ENCODE results near the gene MIGA1. TPM values are rescaled to one million over a fixed set of nuclear protein-coding genes. Genes with fewer than 3 reads are reported as not detected.
A peak's percentile ranks its signal among the peaks of the same experiment; 100 is the strongest.
"Not testable (repeated sequence)": the region's sequence is repeated elsewhere in the genome, so short reads cannot be mapped to it uniquely, and the experiment has no call there.

Gene MIGA1
- total and polyA plus RNA-seq, 8 donors = 1.5 to 11.0 (median 7.4) TPM

DNA sequence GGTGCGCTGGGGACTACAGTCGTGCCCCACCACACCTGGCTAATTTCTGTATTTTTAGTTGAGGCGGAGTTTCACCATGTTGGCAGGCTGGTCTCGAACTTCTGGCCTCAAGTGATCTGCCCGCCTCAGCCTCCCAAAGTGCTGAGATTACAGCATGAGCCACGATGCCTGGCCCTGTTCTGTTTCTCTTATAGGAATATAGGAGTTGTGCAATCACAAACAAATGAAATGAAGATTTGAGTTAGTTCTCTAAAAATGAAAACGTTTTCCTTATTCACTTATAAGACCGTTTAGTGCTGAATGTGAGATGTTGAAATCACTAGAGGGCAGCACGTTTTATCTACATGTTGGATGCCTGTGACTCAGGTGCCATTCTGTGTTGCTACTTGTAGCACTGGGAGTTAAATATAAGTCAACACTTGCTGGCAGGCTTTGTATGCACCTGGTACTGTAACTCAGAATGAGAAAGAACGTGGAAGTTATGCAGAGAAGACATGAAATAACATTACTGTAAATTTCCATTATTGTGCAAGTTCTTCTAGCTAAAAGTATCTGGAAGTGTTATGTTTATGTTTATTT is 45.8 kb downstream of the MIGA1 start:
- no peak overlapping the region for H3K27ac ChIP-seq
- H3K27me3 ChIP-seq = no peaks in the 10 kb centered on the region
- no peak overlapping the region for H3K4me3 ChIP-seq
- FAIRE-seq = peak; percentile 47
- intact Hi-C loops (cut with DNase I) = loop anchor here in 1 of 3 donors (10.0 kb wide), 1 partner anchor 290 kb away; no protein-coding TSS in a partner anchor
- DNase-seq = peak in 4 of 6 donors; percentile 25 to 61 (median 58)
- H3K4me1 ChIP-seq = peaks cover 0 to 12% (median 0%) of the 10 kb centered on the region in 3 donors
- no peaks in the 10 kb centered on the region for H3K9me3 ChIP-seq
- 39 to 46% methylated on average over 10 of the region's 10 CpGs for WGBS, 2 donors
- no peaks in the 10 kb centered on the region for H3K36me3 ChIP-seq
- ATAC-seq = peak; percentile 95 to 99 (median 97)
- TF ChIP-seq, protein P1, sequence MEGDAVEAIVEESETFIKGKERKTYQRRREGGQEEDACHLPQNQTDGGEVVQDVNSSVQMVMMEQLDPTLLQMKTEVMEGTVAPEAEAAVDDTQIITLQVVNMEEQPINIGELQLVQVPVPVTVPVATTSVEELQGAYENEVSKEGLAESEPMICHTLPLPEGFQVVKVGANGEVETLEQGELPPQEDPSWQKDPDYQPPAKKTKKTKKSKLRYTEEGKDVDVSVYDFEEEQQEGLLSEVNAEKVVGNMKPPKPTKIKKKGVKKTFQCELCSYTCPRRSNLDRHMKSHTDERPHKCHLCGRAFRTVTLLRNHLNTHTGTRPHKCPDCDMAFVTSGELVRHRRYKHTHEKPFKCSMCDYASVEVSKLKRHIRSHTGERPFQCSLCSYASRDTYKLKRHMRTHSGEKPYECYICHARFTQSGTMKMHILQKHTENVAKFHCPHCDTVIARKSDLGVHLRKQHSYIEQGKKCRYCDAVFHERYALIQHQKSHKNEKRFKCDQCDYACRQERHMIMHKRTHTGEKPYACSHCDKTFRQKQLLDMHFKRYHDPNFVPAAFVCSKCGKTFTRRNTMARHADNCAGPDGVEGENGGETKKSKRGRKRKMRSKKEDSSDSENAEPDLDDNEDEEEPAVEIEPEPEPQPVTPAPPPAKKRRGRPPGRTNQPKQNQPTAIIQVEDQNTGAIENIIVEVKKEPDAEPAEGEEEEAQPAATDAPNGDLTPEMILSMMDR (IDR thresholded peaks at IDR 0.05) = peak in 1 of 4 donors; percentile 10

- ATAC-seq, H3K27me3 ChIP-seq, DNase-seq, H3K36me3 ChIP-seq, H3K4me3 ChIP-seq, H3K9me3 ChIP-seq, FAIRE-seq, H3K27ac ChIP-seq: not testable (repeated sequence)
- intact Hi-C loops (cut with DNase I) = loop anchor here in 1 of 3 donors (10.0 kb wide), 1 partner anchor 288 kb away; no protein-coding TSS in a partner anchor
- WGBS, 2 donors = 96 to 97% methylated on average over 8 of the region's 8 CpGs
- peaks cover 0 to 12% (median 0%) of the 10 kb centered on the region in 3 donors for H3K4me1 ChIP-seq
These were observed 47.4 kb downstream of the MIGA1 start for GRCh38 chr1:77826851-77827250.

GRCh38 chr1:77828098-77828497 is 48.6 kb downstream of the MIGA1 start:
- DNase-seq (no peak), FAIRE-seq (no peak), ATAC-seq (no peak)
- Histone ChIP-seq H3K27ac (no peak overlapping the region), H3K36me3 (no peaks in the 10 kb centered on the region), H3K4me1 (peaks cover 0 to 17% (median 0%) of the 10 kb centered on the region in 3 donors), H3K9me3 (no peaks in the 10 kb centered on the region), H3K4me3 (no peak overlapping the region), H3K27me3 (no peaks in the 10 kb centered on the region)
- TF ChIP-seq, protein P1 (IDR thresholded peaks at IDR 0.05) = no peak
- intact Hi-C loops (cut with DNase I) = loop anchor here in 1 of 3 donors (10.0 kb wide), 1 partner anchor 287 kb away; no protein-coding TSS in a partner anchor
- WGBS, 2 donors = 99 to 100% methylated on average over 1 of the region's 1 CpG

- DNase-seq (no peak), ATAC-seq (no peak), FAIRE-seq (no peak)
- H3K4me3 ChIP-seq = no peak overlapping the region
- WGBS, 2 donors = 88 to 100% methylated on average over 1 of the region's 1 CpG
- intact Hi-C loops (cut with DNase I) = loop anchor here in 1 of 3 donors (10.0 kb wide), 1 partner anchor 285 kb away; no protein-coding TSS in a partner anchor
- no peaks in the 10 kb centered on the region for H3K36me3 ChIP-seq
- TF ChIP-seq, protein P1 (IDR thresholded peaks at IDR 0.05) = no peak
- no peaks in the 10 kb centered on the region for H3K9me3 ChIP-seq
- H3K4me1 ChIP-seq = peaks cover 6 to 23% (median 9%) of the 10 kb centered on the region in 3 donors
- H3K27ac ChIP-seq = no peak overlapping the region
- H3K27me3 ChIP-seq = no peaks in the 10 kb centered on the region
These were observed 50.4 kb downstream of the MIGA1 start for GRCh38 chr1:77829851-77830250.

DNA sequence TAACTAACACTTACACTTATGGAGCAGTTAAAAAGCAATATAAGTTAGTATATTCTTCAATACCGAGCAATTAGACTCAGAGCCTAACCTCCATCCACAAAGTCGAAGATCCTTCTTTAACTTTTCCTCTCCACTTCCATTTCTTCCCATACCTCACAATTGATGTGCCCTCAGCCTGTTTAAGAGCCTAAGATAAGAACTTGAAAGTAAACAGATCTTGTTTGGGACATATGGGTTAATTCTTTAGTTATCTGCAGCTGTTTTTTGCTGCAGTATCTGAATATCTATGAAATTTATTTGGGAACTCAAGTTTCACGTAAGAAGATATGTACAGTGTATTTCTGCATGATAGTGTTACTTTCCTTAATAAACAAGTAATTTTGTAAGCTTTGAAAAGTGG is 51.5 kb downstream of the MIGA1 start:
- ATAC-seq (no peak), DNase-seq (no peak), FAIRE-seq (no peak)
- H3K36me3 ChIP-seq = no peaks in the 10 kb centered on the region
- H3K4me1 ChIP-seq = peaks cover 13 to 25% (median 14%) of the 10 kb centered on the region in 3 donors
- TF ChIP-seq, protein P1 (IDR thresholded peaks at IDR 0.05) = no peak
- H3K4me3 ChIP-seq = no peak overlapping the region
- H3K9me3 ChIP-seq = no peaks in the 10 kb centered on the region
- intact Hi-C loops (cut with DNase I) = no loop called here
- no peak overlapping the region for H3K27ac ChIP-seq
- H3K27me3 ChIP-seq = no peaks in the 10 kb centered on the region
- WGBS, 2 donors = 70 to 78% methylated on average over 3 of the region's 3 CpGs
